ENCODE measurements around the gene CACNA1I. TPM values are rescaled to one million over a fixed set of nuclear protein-coding genes. Genes with fewer than 3 reads are reported as not detected.

CACNA1I gene
- total RNA-seq, 4 donors from 2014 or later: under 0.01 to 0.39 (median 0.33) TPM; not detected in 1

DNA sequence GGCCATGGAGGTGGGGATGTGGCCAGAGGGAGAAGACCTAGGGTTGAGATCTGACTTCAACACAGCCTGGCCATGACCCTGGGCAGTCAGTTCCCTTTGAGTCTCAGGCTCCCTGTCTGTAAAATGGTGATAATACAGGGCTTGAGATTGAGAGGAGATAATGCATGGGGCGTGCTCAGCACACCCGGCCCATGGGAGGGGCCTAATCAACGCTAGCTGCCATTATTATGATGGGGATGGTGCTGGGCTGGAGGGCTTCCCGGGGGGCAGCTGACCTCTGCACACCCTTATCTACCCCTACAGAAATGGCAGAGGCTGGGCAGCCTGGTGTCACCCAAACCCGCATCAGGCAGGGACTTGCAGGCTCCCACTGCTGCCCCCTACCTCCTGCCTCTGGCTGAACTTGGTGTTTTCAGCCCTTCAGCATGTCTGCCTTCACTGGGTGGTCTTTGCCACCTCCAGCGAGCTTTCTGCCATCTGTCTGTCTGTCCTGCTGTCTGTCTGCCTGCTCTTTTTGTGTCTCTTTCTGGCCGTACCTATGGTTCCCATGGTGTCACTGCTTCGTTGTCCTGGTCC, 84.5 kb downstream of the CACNA1I start:
- TF ChIP-seq EP300 (IDR thresholded peaks at IDR 0.05) (no peak), POLR2AphosphoS5 (IDR thresholded peaks at IDR 0.05) (no peak)
- TF ChIP-seq, protein P1, sequence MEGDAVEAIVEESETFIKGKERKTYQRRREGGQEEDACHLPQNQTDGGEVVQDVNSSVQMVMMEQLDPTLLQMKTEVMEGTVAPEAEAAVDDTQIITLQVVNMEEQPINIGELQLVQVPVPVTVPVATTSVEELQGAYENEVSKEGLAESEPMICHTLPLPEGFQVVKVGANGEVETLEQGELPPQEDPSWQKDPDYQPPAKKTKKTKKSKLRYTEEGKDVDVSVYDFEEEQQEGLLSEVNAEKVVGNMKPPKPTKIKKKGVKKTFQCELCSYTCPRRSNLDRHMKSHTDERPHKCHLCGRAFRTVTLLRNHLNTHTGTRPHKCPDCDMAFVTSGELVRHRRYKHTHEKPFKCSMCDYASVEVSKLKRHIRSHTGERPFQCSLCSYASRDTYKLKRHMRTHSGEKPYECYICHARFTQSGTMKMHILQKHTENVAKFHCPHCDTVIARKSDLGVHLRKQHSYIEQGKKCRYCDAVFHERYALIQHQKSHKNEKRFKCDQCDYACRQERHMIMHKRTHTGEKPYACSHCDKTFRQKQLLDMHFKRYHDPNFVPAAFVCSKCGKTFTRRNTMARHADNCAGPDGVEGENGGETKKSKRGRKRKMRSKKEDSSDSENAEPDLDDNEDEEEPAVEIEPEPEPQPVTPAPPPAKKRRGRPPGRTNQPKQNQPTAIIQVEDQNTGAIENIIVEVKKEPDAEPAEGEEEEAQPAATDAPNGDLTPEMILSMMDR (IDR thresholded peaks at IDR 0.05): no peak
- intact Hi-C loops (cut with DNase I): no loop called here

DNA sequence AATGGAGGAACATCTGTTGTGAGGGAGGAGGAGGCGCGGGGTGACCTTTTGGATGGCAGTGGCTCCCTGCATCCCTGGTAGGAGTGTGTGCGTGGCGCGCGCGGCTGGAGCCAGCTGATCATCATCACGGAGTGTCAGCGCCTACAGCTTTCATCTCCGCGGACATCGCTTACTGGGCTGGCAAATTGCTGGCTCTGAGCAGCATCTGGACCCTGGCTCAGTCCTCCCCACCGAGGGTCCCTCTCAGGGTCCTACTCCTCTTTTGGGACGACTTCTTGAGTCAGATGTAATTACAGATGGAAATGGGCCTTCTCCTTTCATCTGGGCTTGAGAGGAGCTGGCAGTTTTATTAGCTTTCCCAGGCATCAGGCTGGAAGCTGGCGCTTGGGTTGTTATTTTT, 85.3 kb downstream of the CACNA1I start:
- TF ChIP-seq, protein P1 (IDR thresholded peaks at IDR 0.05): no peak
- no peak for TF ChIP-seq POLR2A (IDR thresholded peaks at IDR 0.05; ENCODE audit: low read depth)
- no peak for TF ChIP-seq POLR2AphosphoS5 (IDR thresholded peaks at IDR 0.05)
- TF ChIP-seq EP300 (IDR thresholded peaks at IDR 0.05): no peak
- H3K36me3 ChIP-seq: no peaks in the 10 kb centered on the region
- H3K9me3 ChIP-seq: peaks cover 0 to 9% (median 6%) of the 10 kb centered on the region in 4 donors
- H3K27ac ChIP-seq (replicated peaks in 1 of 4): no peak overlapping the region
- WGBS: 24% methylated on average over 11 of the region's 15 CpGs
- intact Hi-C loops (cut with DNase I): no loop called here
- H3K27me3 ChIP-seq: peaks cover 0 to 78% (median 4%) of the 10 kb centered on the region in 4 donors
- no peak for DNase-seq (ENCODE audit: extremely low spot score)
- no peaks in the 10 kb centered on the region for H3K4me1 ChIP-seq
- no peak overlapping the region for H3K4me3 ChIP-seq

More for the DNA sequence above, 84.5 kb downstream of the CACNA1I start:
- 48% methylated on average over 8 of the region's 8 CpGs for WGBS
- peaks cover 0 to 9% (median 6%) of the 10 kb centered on the region in 4 donors for H3K9me3 ChIP-seq
- no peaks in the 10 kb centered on the region for H3K4me1 ChIP-seq
- no peak overlapping the region for H3K27ac ChIP-seq (replicated peaks in 1 of 4)
- no peaks in the 10 kb centered on the region for H3K36me3 ChIP-seq
- no peak overlapping the region for H3K4me3 ChIP-seq
- no peak for DNase-seq (ENCODE audit: extremely low spot score)
- H3K27me3 ChIP-seq: peaks cover 0 to 71% (median 3%) of the 10 kb centered on the region in 4 donors

DNA sequence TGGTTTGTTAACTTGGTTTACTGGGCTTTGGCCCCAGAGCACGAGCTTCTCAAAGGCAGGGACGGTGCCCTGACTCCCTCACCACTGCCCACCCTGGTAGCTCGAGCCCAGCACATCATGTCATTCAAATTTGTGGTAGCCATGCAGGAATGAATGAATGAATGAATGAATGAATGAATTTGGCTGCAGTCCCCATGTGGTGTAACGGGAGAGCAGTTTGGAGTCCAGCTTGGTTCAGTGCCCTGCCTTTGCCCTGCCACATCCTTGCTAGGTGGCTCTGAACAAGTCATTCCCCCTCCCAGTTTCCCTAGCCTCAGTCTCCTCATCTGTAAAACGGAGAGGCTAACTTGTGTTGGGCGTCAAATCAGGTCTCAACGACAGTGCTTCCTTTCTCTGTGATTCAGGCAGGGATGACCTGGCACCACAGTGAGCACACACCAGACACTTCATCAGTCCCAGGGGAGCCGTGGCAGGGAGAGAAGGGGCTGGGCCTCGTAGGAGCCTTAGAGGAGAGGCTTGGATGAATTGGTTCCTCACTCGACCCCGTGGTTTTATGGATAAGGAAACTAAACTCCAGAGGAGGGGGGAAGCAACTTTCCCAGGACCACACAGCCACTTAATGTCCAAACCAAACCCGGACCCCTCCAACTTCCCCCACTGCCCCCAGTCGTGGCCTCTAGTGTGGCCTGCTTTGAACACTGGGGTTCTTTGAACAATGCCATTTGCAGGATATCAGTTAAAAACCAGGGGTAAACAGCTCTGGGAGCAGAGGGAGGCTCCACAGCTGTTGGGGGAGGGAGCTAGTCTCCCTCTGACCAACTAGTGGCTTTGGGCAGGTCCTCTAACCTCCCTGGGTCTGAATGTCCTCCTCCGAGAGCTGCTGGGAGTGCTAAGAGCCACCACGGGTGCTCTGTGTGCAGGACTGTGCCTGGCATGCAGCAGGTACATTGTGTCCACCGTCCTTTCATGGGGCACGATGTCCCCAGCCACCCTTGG, 86.2 kb downstream of the CACNA1I start:
- no peak overlapping the region for H3K27ac ChIP-seq (replicated peaks in 1 of 4)
- no peaks in the 10 kb centered on the region for H3K36me3 ChIP-seq
- peaks cover 0 to 82% (median 13%) of the 10 kb centered on the region in 4 donors for H3K27me3 ChIP-seq
- WGBS: 40% methylated on average over 15 of the region's 17 CpGs
- H3K9me3 ChIP-seq: peaks cover 0 to 3% (median 0%) of the 10 kb centered on the region in 4 donors
- H3K4me3 ChIP-seq: no peak overlapping the region
- peaks cover under 1 to 4% (median 2%) of the 10 kb centered on the region in 4 donors for H3K4me1 ChIP-seq
- TF ChIP-seq, protein P1 (IDR thresholded peaks at IDR 0.05): no peak
- TF ChIP-seq POLR2AphosphoS5 (IDR thresholded peaks at IDR 0.05) (no peak), EP300 (IDR thresholded peaks at IDR 0.05) (no peak), POLR2A (IDR thresholded peaks at IDR 0.05; ENCODE audit: low read depth) (no peak)
- DNase-seq (ENCODE audit: extremely low spot score): no peak
- intact Hi-C loops (cut with DNase I): no loop called here

DNA sequence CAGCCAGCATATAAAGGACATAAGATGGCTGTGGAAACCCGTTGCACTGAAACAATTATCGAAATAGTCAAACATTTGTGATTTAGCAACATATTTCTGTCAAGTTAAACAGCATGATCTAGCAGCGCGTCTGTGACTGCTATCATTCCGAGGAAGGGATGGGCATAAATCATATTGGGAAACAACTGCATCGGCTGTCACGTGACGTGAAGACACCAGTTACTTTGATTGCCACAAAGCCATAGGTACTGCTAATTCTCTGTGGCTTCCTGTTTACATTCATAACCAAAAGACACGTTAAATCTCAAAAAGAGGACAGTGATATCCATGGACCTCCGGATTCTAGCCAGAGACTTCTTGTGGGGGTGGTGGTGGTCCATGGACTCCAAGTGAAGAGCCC, 87.8 kb downstream of the CACNA1I start:
- 47% methylated on average over 10 of the region's 10 CpGs for WGBS
- TF ChIP-seq POLR2A (IDR thresholded peaks at IDR 0.05; ENCODE audit: low read depth): no peak
- DNase-seq (ENCODE audit: extremely low spot score): no peak
- Histone ChIP-seq H3K27ac (replicated peaks in 1 of 4) (no peak overlapping the region), H3K27me3 (peaks cover 7 to 94% (median 28%) of the 10 kb centered on the region in 4 donors), H3K9me3 (no peaks in the 10 kb centered on the region), H3K4me1 (peaks cover 8 to 15% (median 14%) of the 10 kb centered on the region in 4 donors), H3K4me3 (no peak overlapping the region), H3K36me3 (no peaks in the 10 kb centered on the region)
- intact Hi-C loops (cut with DNase I): no loop called here

Data from esophagus muscularis mucosa (tissue), 4 donors.